ENCODE results near the gene GIGYF2.
"Not testable (repeated sequence)": the region's sequence is repeated elsewhere in the genome, so short reads cannot be mapped to it uniquely, and the experiment has no call there.

The GIGYF2 gene

GRCh38 chr2:232852081-232852480 lies 154.9 kb downstream of the GIGYF2 start:
- not testable (repeated sequence) for H3K9me3 ChIP-seq (ENCODE audit: control insufficient read depth, low read length); H3K27ac ChIP-seq (ENCODE audit: insufficient read depth, low read depth, low read length, poor library complexity, severe bottlenecking); H3K4me1 ChIP-seq (ENCODE audit: control insufficient read depth, insufficient read depth, low read length); H3K4me3 ChIP-seq (ENCODE audit: insufficient read depth, low read depth, low read length); H3K27me3 ChIP-seq (ENCODE audit: control insufficient read depth, insufficient read depth, low read length, poor library complexity, severe bottlenecking)
- H3K36me3 ChIP-seq (ENCODE audit: control insufficient read depth, insufficient read depth, low read length): peaks cover 43% of the 10 kb centered on the region
- WGBS, 2 experiments: 95 to 97% methylated on average over 11 of the region's 11 CpGs

- Histone ChIP-seq H3K9me3 (ENCODE audit: control insufficient read depth, low read length) (no peaks in the 10 kb centered on the region), H3K36me3 (ENCODE audit: control insufficient read depth, insufficient read depth, low read length) (peaks cover 44% of the 10 kb centered on the region), H3K4me1 (ENCODE audit: control insufficient read depth, insufficient read depth, low read length) (no peaks in the 10 kb centered on the region), H3K27me3 (ENCODE audit: control insufficient read depth, insufficient read depth, low read length, poor library complexity, severe bottlenecking) (no peaks in the 10 kb centered on the region), H3K4me3 (ENCODE audit: insufficient read depth, low read depth, low read length) (no peak overlapping the region), H3K27ac (ENCODE audit: insufficient read depth, low read depth, low read length, poor library complexity, severe bottlenecking) (no peak overlapping the region)
- WGBS, 2 experiments: 60 to 86% methylated on average over 1 to 2 of the region's 2 CpGs
Measured at GRCh38 chr2:232852676-232853075, 155.5 kb downstream of the GIGYF2 start.

- H3K36me3 ChIP-seq (ENCODE audit: control insufficient read depth, insufficient read depth, low read length): peaks cover 46% of the 10 kb centered on the region
- no peaks in the 10 kb centered on the region for H3K9me3 ChIP-seq (ENCODE audit: control insufficient read depth, low read length)
- 91 to 93% methylated on average over 5 to 6 of the region's 7 CpGs for WGBS, 2 experiments
- H3K27ac ChIP-seq (ENCODE audit: insufficient read depth, low read depth, low read length, poor library complexity, severe bottlenecking): no peak overlapping the region
- no peaks in the 10 kb centered on the region for H3K4me1 ChIP-seq (ENCODE audit: control insufficient read depth, insufficient read depth, low read length)
- H3K27me3 ChIP-seq (ENCODE audit: control insufficient read depth, insufficient read depth, low read length, poor library complexity, severe bottlenecking): no peaks in the 10 kb centered on the region
- H3K4me3 ChIP-seq (ENCODE audit: insufficient read depth, low read depth, low read length): no peak overlapping the region
Measured at GRCh38 chr2:232854082-232854481, 157.0 kb downstream of the GIGYF2 start.

GRCh38 chr2:232857158-232857563 lies 160.0 kb downstream of the GIGYF2 start:
- H3K27ac ChIP-seq (ENCODE audit: insufficient read depth, low read depth, low read length, poor library complexity, severe bottlenecking): no peak overlapping the region
- H3K36me3 ChIP-seq (ENCODE audit: control insufficient read depth, insufficient read depth, low read length): peaks cover 31% of the 10 kb centered on the region
- no peak overlapping the region for H3K4me3 ChIP-seq (ENCODE audit: insufficient read depth, low read depth, low read length)
- H3K4me1 ChIP-seq (ENCODE audit: control insufficient read depth, insufficient read depth, low read length): no peaks in the 10 kb centered on the region
- no peaks in the 10 kb centered on the region for H3K27me3 ChIP-seq (ENCODE audit: control insufficient read depth, insufficient read depth, low read length, poor library complexity, severe bottlenecking)
- WGBS, 2 experiments: 98 to 100% methylated on average over 4 of the region's 4 CpGs
- no peaks in the 10 kb centered on the region for H3K9me3 ChIP-seq (ENCODE audit: control insufficient read depth, low read length)

GRCh38 chr2:232859385-232859916 lies 162.3 kb downstream of the GIGYF2 start:
- 92 to 94% methylated on average over 4 of the region's 4 CpGs for whole genome bisulfite sequencing, 2 experiments
- no peaks in the 10 kb centered on the region for H3K27me3 ChIP-seq (ENCODE audit: control insufficient read depth, insufficient read depth, low read length, poor library complexity, severe bottlenecking)
- no peak overlapping the region for H3K4me3 ChIP-seq (ENCODE audit: insufficient read depth, low read depth, low read length)
- H3K9me3 ChIP-seq (ENCODE audit: control insufficient read depth, low read length): no peaks in the 10 kb centered on the region
- no peaks in the 10 kb centered on the region for H3K4me1 ChIP-seq (ENCODE audit: control insufficient read depth, insufficient read depth, low read length)
- H3K27ac ChIP-seq (ENCODE audit: insufficient read depth, low read depth, low read length, poor library complexity, severe bottlenecking): no peak overlapping the region
- H3K36me3 ChIP-seq (ENCODE audit: control insufficient read depth, insufficient read depth, low read length): peaks cover 27% of the 10 kb centered on the region

- Histone ChIP-seq H3K36me3 (ENCODE audit: control insufficient read depth, insufficient read depth, low read length) (peaks cover 27% of the 10 kb centered on the region), H3K27me3 (ENCODE audit: control insufficient read depth, insufficient read depth, low read length, poor library complexity, severe bottlenecking) (no peaks in the 10 kb centered on the region), H3K27ac (ENCODE audit: insufficient read depth, low read depth, low read length, poor library complexity, severe bottlenecking) (no peak overlapping the region), H3K4me3 (ENCODE audit: insufficient read depth, low read depth, low read length) (no peak overlapping the region), H3K9me3 (ENCODE audit: control insufficient read depth, low read length) (no peaks in the 10 kb centered on the region), H3K4me1 (ENCODE audit: control insufficient read depth, insufficient read depth, low read length) (no peaks in the 10 kb centered on the region)
- WGBS, 2 experiments: 95% methylated on average over 9 of the region's 9 CpGs
Measured at GRCh38 chr2:232860593-232861241, 163.6 kb downstream of the GIGYF2 start.

GRCh38 chr2:232861353-232861752 lies 164.2 kb downstream of the GIGYF2 start:
- Histone ChIP-seq H3K27me3 (ENCODE audit: control insufficient read depth, insufficient read depth, low read length, poor library complexity, severe bottlenecking) (no peaks in the 10 kb centered on the region), H3K27ac (ENCODE audit: insufficient read depth, low read depth, low read length, poor library complexity, severe bottlenecking) (no peak overlapping the region), H3K36me3 (ENCODE audit: control insufficient read depth, insufficient read depth, low read length) (peaks cover 23% of the 10 kb centered on the region), H3K9me3 (ENCODE audit: control insufficient read depth, low read length) (no peaks in the 10 kb centered on the region), H3K4me3 (ENCODE audit: insufficient read depth, low read depth, low read length) (no peak overlapping the region), H3K4me1 (ENCODE audit: control insufficient read depth, insufficient read depth, low read length) (no peaks in the 10 kb centered on the region)
- WGBS, 2 experiments: 96% methylated on average over 5 of the region's 5 CpGs

- Histone ChIP-seq H3K9me3 (ENCODE audit: control insufficient read depth, low read length) (no peaks in the 10 kb centered on the region), H3K36me3 (ENCODE audit: control insufficient read depth, insufficient read depth, low read length) (no peaks in the 10 kb centered on the region), H3K4me3 (ENCODE audit: insufficient read depth, low read depth, low read length) (no peak overlapping the region), H3K27ac (ENCODE audit: insufficient read depth, low read depth, low read length, poor library complexity, severe bottlenecking) (no peak overlapping the region), H3K4me1 (ENCODE audit: control insufficient read depth, insufficient read depth, low read length) (no peaks in the 10 kb centered on the region), H3K27me3 (ENCODE audit: control insufficient read depth, insufficient read depth, low read length, poor library complexity, severe bottlenecking) (no peaks in the 10 kb centered on the region)
- 92 to 94% methylated on average over 2 of the region's 2 CpGs for WGBS, 2 experiments
Measured at GRCh38 chr2:232863996-232864395, 166.9 kb downstream of the GIGYF2 start.

- Histone ChIP-seq H3K27ac (ENCODE audit: insufficient read depth, low read depth, low read length, poor library complexity, severe bottlenecking) (no peak overlapping the region), H3K4me3 (ENCODE audit: insufficient read depth, low read depth, low read length) (no peak overlapping the region), H3K36me3 (ENCODE audit: control insufficient read depth, insufficient read depth, low read length) (no peaks in the 10 kb centered on the region), H3K27me3 (ENCODE audit: control insufficient read depth, insufficient read depth, low read length, poor library complexity, severe bottlenecking) (no peaks in the 10 kb centered on the region), H3K4me1 (ENCODE audit: control insufficient read depth, insufficient read depth, low read length) (no peaks in the 10 kb centered on the region), H3K9me3 (ENCODE audit: control insufficient read depth, low read length) (no peaks in the 10 kb centered on the region)
- WGBS, 2 experiments: 86 to 100% methylated on average over 1 of the region's 1 CpG
Measured at GRCh38 chr2:232865165-232865564, 168.0 kb downstream of the GIGYF2 start.

- H3K4me1 ChIP-seq (ENCODE audit: control insufficient read depth, insufficient read depth, low read length): peaks cover 4% of the 10 kb centered on the region
- H3K27me3 ChIP-seq (ENCODE audit: control insufficient read depth, insufficient read depth, low read length, poor library complexity, severe bottlenecking): no peaks in the 10 kb centered on the region
- no peak overlapping the region for H3K4me3 ChIP-seq (ENCODE audit: insufficient read depth, low read depth, low read length)
- no peak overlapping the region for H3K27ac ChIP-seq (ENCODE audit: insufficient read depth, low read depth, low read length, poor library complexity, severe bottlenecking)
- no peaks in the 10 kb centered on the region for H3K36me3 ChIP-seq (ENCODE audit: control insufficient read depth, insufficient read depth, low read length)
- 85 to 96% methylated on average over 4 of the region's 4 CpGs for WGBS, 2 experiments
- H3K9me3 ChIP-seq (ENCODE audit: control insufficient read depth, low read length): no peaks in the 10 kb centered on the region
Measured at GRCh38 chr2:232866104-232866503, 169.0 kb downstream of the GIGYF2 start.

Measured in ectodermal cell (in vitro differentiated cells).